Measurements from ENCODE around the gene SSRP1.

Gene SSRP1

DNA sequence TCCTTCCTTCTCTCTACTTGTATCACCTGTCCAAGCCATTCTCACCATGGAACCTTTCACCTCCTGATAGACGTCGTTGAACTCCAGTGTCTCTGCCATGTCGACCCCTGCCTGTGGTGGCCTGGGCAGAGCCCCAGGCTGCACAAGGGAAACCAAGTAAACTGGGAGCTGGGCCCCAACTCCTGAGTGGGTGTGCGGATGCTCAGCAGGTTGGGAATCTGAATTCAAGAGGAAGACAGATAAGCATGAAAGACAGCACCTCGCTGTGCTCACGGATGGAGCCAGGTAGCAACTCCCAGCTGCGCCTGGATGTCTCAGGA, 709 bp downstream of the SSRP1 start:
- DNase-seq: no peak

DNA sequence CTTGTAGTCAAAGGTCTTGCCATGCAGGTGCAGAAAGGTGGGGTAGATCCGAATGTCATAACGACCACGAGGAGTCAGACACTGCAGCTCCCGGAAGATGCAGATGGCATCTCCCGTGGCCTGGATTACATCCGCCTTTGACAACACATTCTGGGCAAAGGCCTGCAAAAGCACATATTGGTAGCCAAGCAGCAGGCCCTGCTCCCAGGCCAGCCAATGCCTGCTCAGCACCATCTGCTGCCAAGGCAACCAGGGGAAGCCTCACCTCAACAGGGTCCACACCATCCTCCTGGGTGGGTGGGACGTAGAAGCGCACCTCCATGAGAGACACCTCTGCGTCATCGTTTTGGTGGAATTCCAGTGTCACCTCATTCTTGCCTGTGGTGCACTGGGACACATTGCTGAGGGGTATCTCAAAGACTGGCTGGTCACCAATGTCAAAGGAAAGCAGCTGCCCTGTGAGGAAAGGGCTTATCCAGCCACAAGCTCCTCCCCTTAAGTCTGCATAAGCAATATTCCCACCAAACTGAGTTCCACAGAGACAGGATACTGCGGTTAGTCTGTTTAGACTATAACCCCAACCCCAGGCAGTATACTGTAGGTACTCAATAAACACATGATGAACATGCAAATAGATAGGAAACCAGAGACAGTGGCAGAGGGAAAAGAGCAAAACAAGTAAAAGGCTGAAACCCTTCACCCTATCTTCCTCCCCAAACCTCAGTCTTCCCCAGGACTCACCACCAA, 2.8 kb downstream of the SSRP1 start:
- DNase-seq: no peak

DNA sequence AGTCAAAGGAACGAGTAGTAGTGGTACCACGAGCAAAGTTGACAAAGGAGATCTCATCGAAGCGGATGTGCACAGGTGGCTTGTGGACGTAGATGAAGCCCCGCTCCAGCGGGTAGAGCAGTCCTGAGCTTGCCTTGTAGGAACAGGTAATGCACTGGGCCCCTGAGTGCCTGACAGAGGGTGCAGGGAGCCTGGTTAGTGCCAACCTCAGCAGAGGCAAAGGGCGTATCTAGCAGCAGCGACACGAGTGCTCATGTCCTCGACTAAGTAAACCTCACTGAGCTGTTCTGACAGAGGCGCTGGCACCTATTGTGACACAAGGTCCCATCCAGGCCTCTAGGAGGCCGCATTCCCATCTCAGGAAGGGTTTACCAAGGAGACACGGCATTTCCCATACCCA, 4.0 kb downstream of the SSRP1 start:
- DNase-seq: no peak

DNA sequence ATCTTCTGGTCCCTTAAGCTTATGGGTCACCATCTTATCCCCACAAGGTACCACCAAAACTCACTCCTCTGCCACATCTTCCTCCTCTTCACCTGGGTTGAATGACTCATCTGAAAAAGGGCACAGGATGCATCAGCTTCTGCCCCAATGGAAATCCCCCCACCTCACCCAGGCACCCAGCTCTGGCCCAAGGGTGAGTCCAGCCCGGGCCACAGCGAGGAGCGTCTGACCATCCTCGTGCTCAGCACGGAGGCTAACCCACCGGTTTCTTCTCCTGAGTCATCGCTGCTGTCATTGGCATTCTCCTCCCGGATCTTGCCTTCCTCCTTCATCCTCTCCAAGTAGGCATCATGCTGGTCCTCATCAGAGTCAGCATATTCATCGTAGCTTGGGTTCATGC, 5.7 kb downstream of the SSRP1 start:
- no peak for DNase-seq

DNA sequence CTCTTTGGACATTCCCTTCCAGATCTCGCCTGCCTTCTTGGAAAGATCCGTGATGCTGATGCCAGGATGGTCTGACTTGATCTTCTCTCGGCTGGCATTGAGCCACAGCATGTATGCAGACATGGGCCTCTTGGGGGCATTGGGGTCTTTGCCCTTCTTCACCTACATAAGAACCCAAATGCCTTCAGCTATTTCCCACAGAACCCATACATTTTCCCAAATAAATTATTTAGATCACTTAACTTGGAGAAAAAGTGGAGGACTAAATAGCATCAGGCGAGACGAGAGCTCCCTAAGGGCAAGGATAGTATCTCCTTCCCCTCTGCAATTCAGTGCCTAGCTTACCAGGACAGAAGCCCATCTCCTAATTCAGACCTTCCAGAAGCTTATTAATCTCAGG, 8.0 kb downstream of the SSRP1 start:
- DNase-seq: no peak

DNA sequence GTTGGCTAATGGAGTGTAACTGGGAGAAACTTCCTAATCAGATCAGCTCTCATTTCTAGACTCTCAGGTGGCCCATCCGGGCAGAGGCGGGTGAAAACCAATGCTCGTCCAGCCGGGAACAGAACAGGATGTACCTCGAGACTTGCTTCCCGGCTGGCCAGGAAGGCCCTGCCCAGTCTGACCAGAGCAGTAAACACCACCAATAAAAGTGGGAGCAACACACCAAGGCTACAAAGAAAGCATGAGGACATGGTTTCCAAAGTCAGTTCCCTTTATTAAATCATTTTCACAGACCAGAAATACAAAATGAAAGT, 10.0 kb downstream of the SSRP1 start:
- DNase-seq: no peak

DNA sequence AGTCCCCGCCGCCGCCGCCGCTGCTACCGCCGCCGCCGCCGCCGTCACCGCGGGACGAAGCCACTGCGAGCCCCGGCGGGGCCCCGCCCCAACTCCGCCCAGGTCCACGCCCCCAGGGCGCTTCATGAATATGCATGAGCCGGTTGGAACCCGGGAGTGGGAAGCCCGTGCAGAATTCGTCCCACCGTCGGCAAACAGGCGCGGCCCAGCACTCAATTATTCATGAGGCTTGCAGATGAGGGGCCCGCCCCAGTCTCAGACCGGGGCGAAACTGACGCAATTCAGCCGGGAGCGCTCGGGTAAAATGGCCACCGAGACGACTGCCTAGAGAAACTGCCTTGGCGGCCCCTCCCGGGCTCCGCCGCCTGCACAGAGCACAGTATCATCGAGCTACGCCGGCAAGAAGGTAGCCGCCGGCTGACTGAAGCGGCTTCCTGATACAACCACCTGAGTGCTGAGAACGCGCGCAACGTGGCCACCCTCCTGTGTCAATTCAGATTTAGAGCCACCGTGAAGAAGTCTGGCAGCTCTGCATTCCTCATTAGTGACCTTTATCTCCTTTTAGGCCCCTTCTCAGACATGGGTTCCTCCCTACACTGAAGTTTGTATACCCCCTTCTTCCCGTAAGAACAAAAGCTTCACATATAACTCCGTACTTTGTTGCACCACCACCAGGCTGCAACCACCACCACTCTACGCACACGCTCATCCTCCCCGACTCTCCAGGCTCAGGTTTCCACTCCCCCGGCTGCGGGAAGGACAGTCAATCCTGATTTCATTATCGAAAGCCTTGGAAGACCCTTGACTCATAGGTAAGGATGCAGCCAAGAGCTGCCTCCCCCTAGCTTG, 10.6 kb downstream of the SSRP1 start, which contains the start of gene TNKS1BP1:
Gene TNKS1BP1, minus strand, starts transcription at position 67 of the 849 bp plus-strand sequence. CDS start 3,067 bp downstream, outside the sequence.
- peak; percentile 95 to 97 for DNase-seq

DNA sequence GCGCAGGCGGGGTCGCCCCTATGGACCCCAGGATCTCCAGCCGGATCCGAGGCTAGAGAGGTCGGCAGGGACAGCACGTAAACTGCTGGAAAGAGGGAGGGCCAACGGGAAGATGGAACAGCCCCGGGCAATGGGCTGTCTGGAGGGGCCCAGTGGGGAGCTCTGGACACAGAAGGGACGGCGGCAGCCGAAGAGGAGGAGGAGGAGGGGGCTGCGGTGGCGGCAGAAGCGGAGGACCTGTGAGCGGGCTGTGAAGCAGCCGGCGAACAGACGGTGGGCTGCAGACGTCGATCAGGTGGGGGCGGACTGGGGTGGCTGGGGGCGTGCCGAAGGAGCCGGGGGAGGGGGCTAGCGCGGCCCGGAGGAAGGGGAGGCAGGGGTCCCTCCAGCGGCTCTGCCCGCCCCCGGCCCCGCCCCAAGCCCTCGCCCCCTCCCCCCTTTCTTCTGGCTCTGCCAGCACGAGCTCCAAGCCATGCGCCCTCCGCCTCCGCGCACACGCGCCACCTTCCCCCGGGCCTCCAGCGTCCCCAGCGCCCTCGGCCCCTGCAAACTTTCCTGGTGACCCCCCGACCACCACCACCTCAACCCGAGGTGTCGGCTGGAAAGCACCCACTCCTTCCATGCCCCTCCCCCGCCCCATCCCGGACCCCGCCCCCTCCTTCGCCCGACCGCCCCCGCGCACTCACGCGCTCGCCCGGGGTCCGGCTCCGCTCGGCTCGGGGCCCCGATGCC, 11.4 kb downstream of the SSRP1 start:
- DNase-seq: peak in 1 of 2 donors; percentile 44

GRCh38 chr11:57323855-57324153, 11.9 kb downstream of the SSRP1 start:
- DNase-seq: no peak

DNA sequence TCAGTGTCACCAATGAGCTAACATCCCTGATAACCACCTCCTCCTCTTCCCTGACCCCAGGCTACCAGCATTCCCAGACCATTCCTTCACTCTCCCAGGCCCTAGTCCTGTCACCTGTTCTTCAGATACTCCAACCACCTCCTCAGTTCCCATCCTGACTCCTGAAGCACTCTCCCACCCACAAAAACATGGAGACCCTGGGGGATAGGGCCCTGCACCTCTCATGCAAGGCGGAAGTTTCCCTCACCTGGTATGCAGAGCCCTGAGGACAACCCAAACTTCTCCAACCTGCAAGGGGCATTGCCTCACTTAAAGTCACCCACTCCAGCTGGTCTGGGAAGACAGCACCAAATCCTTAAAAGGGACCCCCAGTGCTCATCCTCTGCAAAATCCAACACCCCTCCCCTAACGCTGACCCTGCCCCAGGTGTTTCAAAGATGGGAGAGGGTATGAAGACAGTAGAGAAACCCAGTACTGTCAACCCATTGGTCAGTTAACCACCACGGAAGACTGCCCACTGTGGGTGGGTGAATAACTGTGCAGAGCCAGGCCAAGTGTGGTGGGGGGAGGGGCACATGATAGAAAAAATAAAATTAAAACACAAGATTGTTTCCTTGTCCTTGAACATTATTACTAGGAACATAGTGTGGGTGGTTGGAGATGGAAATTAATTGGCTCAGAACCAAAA, 12.4 kb downstream of the SSRP1 start:
- DNase-seq: no peak

DNA sequence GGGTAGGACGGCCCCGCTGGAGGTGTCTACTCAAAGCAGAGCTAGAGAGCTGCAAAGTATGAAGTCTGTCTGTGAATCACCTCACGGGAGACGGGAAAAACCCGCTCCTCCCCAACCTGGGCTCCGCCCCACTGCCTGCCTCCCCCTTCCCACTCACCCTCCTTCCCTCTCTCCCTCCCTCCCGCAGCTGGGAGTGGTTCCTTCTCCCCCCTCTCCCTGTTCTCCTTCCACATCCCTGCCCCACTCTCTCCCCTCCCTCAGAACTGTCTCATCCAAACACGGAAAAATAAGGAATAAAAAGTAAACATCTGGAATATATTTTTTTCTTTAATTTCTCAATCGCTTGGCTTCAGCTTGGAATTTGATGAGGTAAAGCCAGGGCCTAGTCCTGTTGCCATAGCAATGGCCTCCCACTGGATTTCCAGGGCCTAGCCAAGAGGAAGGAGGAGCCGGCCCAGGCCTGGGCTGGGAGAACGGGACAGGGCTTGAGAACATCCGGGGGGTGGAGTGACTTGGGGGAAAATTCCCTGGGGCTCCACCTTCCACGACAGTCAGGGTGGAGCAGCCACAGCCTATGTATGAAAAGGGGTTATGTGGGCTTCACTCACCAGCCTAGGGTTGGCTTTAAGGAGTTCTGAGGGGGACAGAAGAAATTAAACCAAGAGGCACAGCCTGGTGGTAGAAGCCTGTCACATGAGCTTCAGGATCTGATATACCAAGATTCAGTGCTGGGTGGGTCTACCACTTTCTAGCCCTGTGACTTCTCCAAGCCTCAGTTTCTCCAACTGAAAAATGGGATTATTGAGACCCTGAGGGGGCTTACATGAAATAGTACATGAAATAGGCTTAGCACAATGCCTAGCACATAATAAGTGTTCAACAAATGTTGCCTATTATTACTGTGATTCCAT, 13.2 kb downstream of the SSRP1 start:
- DNase-seq: peak in 1 of 2 donors; percentile 35

DNA sequence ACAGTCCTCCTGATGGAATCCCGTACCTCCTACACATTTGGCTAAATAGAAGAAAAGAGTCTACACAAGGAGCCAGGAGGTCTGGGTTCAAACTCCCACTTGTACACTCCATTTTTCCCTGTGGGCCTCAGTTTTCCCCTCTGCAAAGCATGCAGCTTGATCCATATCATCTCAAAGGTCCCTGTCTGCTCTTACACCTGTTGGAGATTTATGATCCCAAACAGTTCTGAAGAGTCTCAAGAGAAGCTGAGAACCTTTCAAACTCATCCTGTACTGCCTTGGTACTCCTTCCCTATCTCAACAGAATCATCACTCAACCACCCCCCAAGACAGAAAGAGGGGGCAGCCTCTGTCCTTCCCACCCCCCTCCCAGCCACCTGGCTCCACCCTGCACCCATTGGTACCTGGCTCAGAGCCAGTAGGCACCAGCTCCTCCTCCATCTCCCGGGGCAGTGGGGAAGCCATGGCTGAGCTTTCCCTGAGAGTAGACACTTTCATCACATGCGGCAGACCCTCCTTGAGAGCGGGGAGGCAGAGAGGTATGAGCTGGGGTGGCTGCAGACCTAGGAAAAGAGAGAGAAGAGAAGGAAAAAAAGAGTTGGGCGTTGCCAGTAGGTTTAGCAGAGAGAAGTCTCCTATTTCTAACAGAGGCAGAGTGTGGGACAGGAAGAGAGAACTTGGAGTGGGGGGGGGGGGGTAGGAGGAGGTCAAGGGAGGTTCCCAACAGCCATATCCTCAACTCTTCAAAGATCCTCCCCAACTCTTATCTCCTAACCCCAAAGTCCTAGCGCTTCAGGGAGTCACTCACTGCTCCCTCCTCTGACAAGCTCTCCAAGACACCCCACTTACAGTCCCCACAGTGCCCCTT, 14.1 kb downstream of the SSRP1 start:
- DNase-seq: no peak

DNA sequence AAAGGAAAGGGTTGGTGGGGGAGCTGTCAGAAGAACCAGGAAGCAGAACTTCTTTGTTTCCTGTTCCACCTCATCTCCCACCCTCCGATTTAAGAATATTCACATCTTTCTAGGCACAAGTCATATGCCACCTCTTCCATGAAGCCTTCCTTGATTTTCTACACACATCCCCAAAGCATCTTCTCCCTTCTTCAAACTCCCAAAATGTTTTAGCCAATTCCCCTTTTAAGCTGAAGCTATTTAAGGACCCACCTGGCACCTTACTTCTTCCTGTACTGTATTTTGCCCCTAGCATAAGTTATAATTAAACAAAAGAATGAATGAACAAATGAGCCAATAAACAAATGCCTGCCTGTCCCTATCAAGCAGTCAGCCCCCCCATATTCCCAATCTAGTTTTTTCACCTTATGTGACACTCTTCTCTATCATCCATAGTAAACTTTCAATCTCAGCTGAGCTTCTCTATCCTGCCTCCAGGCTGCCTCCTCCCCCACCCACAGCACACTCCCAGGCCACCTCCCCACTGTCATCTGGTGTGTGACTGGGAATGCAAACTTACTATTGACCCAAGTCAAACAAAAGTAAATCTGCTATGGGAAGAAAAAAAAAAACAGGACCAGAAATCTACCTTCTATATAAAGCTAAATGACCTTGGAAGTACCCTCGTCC, 14.8 kb downstream of the SSRP1 start:
- no peak for DNase-seq

DNA sequence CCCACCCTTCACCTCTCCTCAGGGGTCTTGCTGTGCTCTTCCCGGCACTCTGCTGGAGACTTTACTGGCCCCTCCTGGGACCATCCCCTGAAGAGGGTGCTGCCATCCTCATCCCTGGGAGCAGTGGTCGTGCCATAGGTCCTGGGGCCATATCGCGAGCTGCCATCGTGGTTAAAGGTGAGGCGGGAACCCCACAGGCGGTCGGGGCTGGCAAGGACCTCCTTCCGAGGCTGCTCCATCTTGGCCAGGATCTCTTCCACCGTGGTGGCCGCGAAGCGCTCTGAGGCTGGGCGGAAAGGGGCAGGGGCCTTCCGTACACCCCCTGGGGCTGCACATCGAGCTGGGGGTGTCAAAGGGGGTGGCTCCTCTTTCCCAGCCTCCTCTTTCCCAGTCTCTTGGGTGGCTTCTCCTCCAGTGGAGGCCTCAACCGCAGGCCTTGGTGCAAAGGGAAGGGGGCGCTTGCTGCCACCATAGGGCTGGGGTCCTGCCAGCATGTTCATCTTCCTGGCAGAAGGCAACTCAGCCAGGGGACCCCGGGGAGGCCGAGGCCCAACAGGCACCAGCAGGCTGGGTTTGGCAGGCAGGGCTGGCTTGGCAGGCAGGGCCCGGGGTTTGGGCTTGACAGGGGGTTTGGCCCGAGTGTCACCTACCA, 15.5 kb downstream of the SSRP1 start:
- DNase-seq: no peak

DNA sequence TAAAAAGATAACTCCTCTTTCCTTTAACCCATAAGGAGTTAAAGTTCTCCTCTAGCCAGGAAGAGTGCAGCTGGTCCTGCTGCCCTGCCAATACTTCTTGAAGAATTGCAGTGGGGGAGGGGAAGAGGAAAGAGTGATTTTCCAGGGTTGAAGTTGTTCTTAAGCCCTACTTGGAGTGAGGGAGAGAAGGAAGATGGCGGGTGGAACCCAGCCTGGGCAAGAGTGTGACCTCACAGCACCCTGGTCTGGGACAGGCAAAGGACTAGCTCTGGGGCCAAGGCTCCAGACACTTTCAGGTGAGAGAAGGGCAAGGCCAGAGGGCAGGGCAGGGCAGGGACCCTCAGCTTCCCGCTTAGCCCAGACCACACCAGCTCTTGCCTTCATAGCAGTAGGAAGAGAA, 17.5 kb downstream of the SSRP1 start:
- no peak for DNase-seq

- DNase-seq: no peak
Measured at GRCh38 chr11:57316017-57316416, 19.7 kb downstream of the SSRP1 start.

- peak in 1 of 2 donors; percentile 26 for DNase-seq
Measured at GRCh38 chr11:57315491-57315890, 20.2 kb downstream of the SSRP1 start.

GRCh38 chr11:57314221-57314973, 21.3 kb downstream of the SSRP1 start:
- DNase-seq: no peak

- DNase-seq: no peak
Measured at GRCh38 chr11:57313788-57314135, 21.9 kb downstream of the SSRP1 start.
